Stimulated activated CD4-positive, alpha-beta T cell treated with anti-CD3 and anti-CD28 coated beads, Interleukin-4, amount 100 ng/mL, for 24 hours (primary cell): ENCODE results near the gene AMPD2.

Experiments used
- DNase-seq: peaks from one replicate; pipeline ENCODE4 v3.0.0-alpha.2; 2020

AMPD2 gene

GRCh38 chr1:109619576-109620400, at the start of gene AMPD2, which contains the start of gene GNAT2:
Gene AMPD2, plus strand, starts transcription at chr1:109619837. Its CDS starts 1,339 bp downstream, at chr1:109621176.
Gene GNAT2, minus strand, starts transcription at chr1:109619616. Its CDS starts 6,746 bp downstream, at chr1:109612870.
- peak; percentile 72 for DNase-seq

GRCh38 chr1:109570414-109570813, 49.2 kb upstream of the AMPD2 start:
- DNase-seq, result no peak

GRCh38 chr1:109573785-109574184, 45.9 kb upstream of the AMPD2 start:
- DNase-seq, result no peak

- DNase-seq, result no peak
Observed at GRCh38 chr1:109578947-109579443, 40.6 kb upstream of the AMPD2 start.

- DNase-seq, result no peak
Observed at GRCh38 chr1:109579491-109579890, 40.1 kb upstream of the AMPD2 start.

- DNase-seq, result no peak
Observed at GRCh38 chr1:109582021-109582420, 37.6 kb upstream of the AMPD2 start.

GRCh38 chr1:109584766-109585165, 34.9 kb upstream of the AMPD2 start:
- no peak for DNase-seq

GRCh38 chr1:109586055-109586454, 33.6 kb upstream of the AMPD2 start:
- no peak for DNase-seq

- no peak for DNase-seq
Observed at GRCh38 chr1:109589177-109589576, 30.5 kb upstream of the AMPD2 start.

GRCh38 chr1:109589679-109590078, 30.0 kb upstream of the AMPD2 start:
- DNase-seq, result no peak

- DNase-seq, result no peak
Observed at GRCh38 chr1:109592916-109593315, 26.7 kb upstream of the AMPD2 start.

- no peak for DNase-seq
Observed at GRCh38 chr1:109595531-109595930, 24.1 kb upstream of the AMPD2 start.

GRCh38 chr1:109598156-109598555, 21.5 kb upstream of the AMPD2 start:
- DNase-seq, result no peak

- no peak for DNase-seq
Observed at GRCh38 chr1:109598655-109599054, 21.0 kb upstream of the AMPD2 start.

- no peak for DNase-seq
Observed at GRCh38 chr1:109603229-109603628, 16.4 kb upstream of the AMPD2 start.

- DNase-seq, result no peak
Observed at GRCh38 chr1:109605381-109605780, 14.3 kb upstream of the AMPD2 start.

GRCh38 chr1:109609881-109610280, 9.8 kb upstream of the AMPD2 start:
- DNase-seq, result no peak

GRCh38 chr1:109610609-109611307, 8.9 kb upstream of the AMPD2 start:
- no peak for DNase-seq

- no peak for DNase-seq
Observed at GRCh38 chr1:109611308-109611990, 8.2 kb upstream of the AMPD2 start.

GRCh38 chr1:109613361-109614147, 6.1 kb upstream of the AMPD2 start:
- DNase-seq, result no peak

- no peak for DNase-seq
Observed at GRCh38 chr1:109615879-109616278, 3.8 kb upstream of the AMPD2 start.

- no peak for DNase-seq
Observed at GRCh38 chr1:109616391-109616790, 3.2 kb upstream of the AMPD2 start.
